GM12872 (cell line): ENCODE results near the gene PRICKLE1.

Experiments
- CTCF ChIP-seq: IDR thresholded peaks from 3 replicates; pipeline ENCODE4 v1.5.1; 2011; ENCODE audit warnings: low read depth, mild to moderate bottlenecking, low read length, moderate library complexity; ENCODE audit not compliant: insufficient read depth

The PRICKLE1 gene

GRCh38 chr12:42472376-42472775 lies 117.2 kb downstream of the PRICKLE1 start:
- no peak for TF ChIP-seq CTCF

DNA sequence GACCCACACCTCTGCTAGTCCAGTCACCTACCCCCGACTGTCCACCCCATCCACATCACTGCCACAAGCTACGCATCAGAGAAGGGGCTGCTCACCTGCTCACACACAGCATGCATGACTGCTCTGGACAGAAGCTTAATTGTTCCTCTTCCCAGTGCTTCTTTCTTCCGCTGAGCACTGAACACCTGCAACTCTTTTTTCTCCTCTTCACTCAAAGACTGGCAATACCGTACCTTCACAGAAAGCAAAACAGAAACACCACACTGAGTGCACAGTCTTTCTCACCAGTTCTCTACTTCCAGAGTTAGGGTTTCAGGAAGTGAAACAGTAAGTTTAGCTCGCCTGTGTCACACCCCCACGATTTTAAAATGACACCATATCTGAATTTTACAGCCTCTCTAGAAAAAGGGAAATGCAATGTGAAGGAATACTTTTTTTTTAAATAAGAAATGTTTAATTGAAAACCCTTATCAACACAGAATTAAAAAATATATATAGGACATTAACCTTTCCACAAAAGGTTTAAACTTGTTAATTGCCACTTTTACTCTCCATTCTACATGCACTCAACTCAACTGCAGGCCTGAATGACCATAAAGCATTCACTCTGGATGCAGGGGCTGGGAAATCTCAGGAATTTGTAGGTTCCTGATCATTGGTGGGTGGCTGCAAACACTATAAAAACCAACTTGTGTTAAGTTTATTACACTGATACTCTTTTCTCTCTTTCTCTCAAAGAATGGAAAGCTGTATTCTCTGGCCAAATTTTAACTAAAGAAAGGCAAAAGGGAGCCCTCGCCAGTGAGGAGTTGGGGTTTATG lies 120.0 kb downstream of the PRICKLE1 start:
- no peak for TF ChIP-seq CTCF

DNA sequence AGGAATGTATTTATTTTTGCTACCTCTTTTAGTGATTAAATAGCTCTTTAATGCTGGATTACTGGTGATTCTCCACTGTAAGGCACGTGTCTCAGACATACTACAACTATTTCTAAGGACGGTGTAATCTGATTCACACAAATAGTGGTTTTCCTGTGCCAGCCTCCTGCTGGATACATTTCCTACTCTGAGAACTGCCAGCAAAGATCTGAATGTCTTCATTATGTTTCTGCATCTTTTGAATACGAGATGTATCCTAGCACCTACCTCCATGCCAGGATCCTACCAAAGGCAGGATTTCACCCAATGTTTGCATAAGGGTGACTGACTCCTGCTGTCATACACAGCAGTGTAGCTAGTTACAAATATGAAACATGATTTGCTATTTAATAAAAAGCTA lies 120.6 kb downstream of the PRICKLE1 start:
- no peak for TF ChIP-seq CTCF

DNA sequence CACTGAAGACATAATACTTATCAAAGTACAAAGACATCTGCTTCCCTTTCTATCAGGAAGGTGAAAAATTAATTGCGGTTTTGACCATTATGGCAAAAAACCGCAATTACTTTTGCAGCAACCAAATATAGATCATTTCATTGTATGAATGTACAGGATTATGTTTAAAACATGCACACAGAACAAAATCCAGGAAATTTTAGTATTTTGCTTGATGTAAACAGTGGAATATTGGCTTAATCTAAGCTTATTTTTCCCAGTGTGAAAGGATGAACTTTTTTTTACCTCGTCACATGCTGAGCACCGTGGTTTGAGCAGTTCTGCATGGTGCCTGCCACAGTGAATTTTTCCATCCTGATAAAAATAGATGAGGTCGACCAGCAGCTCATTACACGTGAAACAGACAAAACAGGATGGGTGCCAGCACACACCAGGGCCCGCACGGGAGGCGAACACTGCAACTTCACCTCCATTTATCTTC lies 121.2 kb downstream of the PRICKLE1 start:
- TF ChIP-seq CTCF: no peak

- TF ChIP-seq CTCF: no peak
Measured at GRCh38 chr12:42463671-42464070, 125.9 kb downstream of the PRICKLE1 start.

- no peak for TF ChIP-seq CTCF
Measured at GRCh38 chr12:42462486-42462885, 127.1 kb downstream of the PRICKLE1 start.

GRCh38 chr12:42459336-42459847 lies 130.2 kb downstream of the PRICKLE1 start:
- TF ChIP-seq CTCF: no peak
